HG03108 (cell line): ENCODE measurements around the gene FBXW8.
"Not testable (repeated sequence)": the region's sequence is repeated elsewhere in the genome, so short reads cannot be mapped to it uniquely, and the experiment has no call there.

Source experiments
- ATAC-seq: cut with Tn5 transposase; IDR thresholded peaks from one replicate; pipeline ENCODE4 v1.9.1; 2021; ENCODE audit warnings: moderate library complexity; ENCODE audit not compliant: unreplicated experiment

The FBXW8 gene

DNA sequence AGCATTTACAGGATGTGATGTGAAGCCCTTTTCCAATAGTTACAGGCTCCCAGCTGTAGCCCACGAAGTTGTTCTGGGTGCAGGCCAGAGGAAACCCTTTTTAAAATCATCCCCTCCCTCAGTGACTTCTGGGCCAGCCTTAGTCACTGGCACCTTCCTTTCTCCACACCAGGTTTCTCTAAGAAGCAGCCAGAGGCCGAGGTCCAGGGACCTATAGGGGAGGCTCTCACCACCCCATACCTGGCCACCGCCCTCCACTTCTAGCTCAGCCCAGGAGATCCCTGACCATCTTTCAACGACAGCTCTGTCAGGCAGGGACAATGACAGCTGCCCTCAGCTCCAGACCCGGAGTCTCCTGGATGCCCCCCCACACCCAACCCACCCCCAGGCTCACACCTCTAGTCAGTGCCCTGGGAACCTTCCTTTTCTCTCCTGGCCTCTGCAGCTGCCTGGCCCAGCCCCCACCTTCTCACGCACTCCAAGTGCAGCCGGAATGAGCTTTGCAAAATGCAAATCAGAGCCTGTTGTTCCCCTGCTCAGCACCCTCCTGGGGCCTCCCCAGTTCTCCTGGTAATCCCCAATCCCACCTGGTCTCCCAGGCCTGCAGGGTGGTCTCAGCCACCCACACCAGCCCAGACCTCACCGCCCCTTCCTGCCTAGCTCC is 141.8 kb downstream of the FBXW8 start:
- ATAC-seq: no peak

DNA sequence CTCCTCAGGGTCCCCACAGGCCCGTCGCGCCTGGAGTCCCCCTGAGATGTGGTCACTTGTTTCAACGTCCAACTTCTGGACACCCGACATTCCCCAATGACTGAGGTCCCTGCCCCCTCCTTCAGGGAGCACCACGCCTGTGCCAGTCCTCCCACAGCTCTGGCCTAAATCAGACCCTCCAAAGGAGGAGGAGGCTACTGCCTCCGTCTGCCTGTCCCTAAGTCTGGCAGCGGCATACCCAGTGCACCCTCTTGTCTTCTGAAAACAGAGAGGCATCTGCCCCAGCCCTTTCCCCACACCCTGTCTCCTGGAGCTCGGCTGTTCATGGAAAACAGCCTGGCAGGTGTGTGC is 142.3 kb downstream of the FBXW8 start:
- ATAC-seq: no peak

DNA sequence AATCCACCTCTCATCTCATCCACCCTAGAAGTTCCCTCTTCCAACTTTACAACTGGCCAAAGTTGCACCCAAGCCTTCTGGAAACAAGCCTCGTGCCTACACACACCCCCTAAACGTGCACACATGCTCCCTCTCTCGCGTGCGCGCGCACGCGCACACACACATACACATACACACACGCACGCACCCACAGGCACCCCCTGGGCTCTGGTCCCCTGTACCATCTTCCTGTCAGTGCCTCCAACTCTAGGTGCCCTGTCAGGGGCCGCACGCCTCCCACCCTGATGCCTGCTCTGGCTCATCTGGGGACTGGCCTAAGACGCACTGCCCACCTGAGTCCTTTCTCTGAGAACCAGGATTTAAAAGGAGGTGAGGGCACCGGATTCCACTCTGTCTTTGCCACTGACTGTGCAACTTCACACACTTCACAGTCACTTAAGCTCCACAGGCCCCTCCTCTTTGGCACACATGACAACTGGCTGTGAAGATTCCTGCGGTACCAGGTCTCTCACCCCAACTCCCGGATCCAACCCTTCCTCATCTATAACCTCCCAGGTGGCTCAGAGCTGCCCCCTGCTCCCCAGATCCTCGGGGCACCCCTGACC is 142.9 kb downstream of the FBXW8 start:
- ATAC-seq: no peak

DNA sequence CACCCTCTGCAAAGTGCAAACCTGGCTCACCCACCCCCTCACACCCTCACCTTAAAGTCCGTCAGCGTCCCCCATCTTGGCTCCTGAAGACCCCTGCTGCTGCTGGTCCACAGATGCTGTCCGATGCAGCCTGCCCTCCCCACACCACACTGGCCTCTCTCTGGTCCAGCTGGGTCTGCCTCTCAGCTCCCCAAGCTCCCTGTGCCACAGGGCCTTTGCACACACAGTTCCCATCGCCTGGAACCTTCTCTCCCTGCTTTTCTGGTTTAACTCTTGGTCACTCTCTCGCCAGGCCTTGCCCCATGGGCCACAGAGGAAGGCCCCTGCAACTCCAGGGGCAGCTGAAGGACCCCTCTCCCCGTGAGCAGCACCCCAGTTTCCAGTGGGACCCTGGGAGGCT is 143.5 kb downstream of the FBXW8 start:
- ATAC-seq: no peak

DNA sequence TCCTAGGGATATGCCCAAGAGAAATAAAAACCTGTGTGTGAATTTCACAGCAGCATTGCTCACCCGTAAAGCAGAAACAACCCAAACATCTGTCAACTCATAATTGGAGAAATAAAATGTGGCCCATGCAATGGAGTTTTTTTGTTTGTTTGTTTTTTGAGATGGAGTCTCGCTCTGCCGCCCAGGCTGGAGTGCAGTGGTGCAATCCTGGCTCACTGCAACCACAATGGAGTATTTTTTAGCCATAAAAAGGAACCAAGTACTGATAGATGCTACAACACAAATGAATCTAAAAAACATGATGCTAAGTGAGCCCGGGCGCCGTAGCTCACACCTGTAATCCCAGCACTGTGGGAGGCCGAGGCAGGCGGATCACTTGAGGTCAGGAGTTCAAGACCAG is 146.9 kb downstream of the FBXW8 start:
- ATAC-seq: not testable (repeated sequence)

DNA sequence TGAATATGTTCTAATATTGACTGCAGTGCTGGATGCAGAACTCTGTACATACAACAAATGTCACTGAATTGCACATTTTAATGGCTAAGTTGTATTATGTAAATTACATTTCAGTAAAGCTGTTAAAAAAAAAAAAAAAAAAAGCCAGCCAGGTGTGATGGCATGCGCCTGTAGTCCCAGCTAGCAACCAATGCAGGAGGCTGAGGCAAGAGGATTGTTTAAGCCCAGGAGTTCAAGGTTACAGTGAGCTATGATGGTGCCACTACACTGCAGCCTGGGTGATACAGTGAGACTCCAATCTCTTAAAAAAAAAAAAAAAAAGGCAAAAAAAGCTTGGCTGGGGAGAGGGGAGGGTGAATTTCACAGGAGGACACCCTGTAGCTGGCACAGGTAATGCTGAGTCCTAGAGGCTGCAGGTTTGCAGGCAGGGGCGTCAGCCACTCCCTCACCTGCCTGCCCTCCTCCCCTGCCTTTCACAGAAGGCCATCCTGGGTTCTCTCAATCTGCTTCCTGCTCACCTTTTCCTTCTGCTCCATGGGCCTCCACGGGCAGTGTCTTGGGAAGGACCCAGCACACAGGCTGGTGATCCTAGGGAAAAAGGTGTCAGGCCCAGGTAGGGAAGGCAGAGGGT is 147.8 kb downstream of the FBXW8 start:
- ATAC-seq: no peak

DNA sequence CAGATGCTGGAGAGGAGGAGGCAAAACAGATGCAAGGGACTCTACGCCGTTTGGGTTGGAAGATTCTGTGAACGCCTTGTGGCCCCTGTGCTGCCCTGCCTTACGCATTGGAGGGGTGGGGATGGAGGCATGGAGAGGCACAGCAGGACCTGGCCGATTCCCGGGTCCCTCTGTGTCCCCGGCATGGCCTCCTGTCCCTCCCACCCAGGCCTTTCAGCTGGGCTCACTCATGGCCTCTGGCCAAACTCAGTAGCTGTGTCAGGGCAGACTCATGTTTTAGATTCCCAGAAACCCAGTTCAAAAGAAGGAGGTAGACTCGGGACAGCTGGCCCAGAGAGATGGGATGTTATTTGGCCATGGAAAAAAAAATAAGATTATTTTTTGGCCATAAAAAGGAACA is 148.4 kb downstream of the FBXW8 start:
- ATAC-seq: no peak

DNA sequence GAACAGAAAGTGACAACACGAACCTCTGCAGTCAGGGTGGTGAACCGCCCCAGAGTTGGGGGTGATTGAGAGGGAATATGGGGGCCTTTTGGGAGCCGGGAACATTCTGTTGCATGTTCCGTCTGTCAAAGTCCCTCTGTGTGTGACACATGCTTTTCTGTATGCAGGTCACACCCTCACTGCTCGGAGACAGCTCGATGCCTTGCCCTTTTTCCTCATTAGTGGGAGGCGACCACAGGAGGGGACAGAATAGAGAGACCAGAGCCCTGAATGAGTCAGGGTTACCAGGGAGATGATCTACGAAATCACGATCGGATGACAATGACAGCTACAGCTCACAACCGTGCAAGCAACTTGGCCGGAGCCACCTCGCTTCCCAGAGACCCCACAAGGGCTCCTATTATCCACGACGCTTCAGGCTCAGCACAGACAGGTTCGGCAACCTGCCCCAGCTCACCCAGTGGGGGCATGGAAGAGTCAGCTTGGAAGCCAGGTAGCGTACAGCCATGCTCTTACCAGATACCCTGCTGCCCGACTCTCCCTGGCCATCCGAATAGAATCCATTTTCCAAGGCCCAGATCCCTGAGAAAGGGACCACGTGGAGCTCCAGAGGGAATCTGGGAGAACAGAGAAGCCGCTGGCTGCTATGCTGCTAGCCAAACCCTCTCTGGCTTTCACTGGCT is 149.6 kb downstream of the FBXW8 start:
- ATAC-seq: no peak

DNA sequence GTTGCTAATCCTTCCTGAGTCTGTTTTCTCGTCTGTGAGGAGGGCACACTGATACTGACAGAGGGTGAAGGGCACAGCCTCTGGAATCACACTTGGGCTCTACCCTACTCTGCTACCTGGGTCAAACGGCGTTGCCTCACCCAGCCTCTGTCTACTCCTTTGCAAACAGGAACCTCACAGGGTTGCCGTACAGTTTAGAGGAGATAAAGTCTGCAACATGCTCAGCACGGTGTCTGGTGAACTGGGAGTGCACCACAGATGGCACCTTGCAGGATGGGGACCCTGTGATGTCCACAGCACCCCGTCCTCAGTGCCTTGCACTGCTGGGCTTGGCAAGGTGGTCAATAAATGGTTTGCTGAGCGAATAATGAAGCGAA is 150.2 kb downstream of the FBXW8 start:
- no peak for ATAC-seq

DNA sequence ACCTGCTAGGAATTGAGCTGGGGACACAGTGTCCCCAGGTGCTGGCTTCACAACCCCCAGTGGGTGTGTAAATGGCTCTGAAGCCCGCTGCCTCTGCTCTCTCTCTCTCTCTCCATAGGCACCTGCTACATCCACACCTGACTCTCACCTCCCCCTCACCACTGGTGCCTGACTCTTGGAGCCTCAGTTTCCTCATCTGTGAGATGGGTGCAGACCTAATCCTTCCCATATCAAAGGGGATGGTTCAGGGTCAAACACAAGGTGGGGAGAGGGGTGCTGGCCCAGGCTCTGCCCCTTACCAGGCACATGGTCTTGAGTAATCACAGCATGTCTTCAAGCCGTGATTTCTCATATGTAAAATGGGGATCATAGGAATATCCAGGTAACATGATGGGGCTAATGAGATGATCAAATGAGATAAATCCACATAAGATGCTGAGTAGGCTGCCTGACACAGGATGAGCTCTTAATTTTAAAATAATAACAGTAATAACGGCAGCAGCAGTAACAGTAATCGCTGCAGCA is 150.9 kb downstream of the FBXW8 start:
- ATAC-seq: no peak

DNA sequence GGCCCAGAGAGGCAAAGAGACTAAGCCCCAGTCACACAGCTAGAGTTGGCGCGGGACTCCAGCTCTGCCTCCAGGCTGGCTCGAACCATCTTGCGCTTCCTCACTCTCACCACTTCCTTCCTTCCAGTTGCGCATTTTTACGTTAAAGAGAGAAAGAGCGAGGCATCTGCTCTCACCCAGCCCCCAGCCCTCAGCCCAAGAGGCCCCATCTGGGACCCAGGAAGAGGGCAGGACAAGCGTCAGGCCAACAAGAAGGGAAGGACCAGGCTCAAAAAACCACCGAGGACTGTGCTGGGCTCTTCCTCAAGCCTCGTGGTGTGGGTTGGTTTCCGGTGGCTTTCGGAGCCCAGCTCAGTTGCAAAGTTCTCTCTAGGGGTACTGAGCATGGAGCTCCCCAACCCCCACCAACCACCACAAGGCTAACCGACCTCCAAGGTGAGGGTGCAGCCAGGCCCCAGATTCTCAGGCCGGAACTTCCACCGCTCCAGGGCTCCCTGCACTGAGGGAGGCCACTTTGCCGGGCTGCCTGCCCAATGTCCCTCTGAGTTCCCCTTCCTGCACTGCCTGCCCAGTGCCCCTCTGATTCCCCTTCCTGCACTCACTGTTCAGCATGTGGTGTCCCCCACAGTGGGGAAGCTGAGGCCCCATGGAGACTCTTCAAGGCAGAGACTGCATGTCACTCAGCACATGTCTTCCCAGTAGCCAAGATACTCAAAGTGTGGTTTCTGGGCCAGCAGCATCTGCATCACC is 152.6 kb downstream of the FBXW8 start:
- peak; percentile 65 for ATAC-seq

DNA sequence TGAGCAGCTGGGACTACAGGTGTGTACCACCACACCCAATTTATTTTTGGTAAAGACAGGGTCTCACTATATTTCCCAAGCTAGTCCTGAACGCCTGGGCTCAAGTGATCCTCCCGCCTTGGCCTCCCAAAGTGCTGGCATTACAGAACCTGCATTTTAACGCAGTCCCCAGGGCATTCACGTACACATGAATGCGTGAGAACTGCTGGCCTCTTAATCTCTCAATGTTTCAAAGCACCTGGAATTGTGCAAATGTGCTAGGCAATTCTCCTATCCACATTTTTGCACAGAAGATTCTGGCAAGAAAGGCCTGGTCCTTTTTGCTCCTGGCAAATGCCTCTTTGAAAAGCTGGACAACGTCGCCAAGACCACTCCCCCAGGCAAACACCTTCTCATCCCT is 153.3 kb downstream of the FBXW8 start:
- no peak for ATAC-seq

DNA sequence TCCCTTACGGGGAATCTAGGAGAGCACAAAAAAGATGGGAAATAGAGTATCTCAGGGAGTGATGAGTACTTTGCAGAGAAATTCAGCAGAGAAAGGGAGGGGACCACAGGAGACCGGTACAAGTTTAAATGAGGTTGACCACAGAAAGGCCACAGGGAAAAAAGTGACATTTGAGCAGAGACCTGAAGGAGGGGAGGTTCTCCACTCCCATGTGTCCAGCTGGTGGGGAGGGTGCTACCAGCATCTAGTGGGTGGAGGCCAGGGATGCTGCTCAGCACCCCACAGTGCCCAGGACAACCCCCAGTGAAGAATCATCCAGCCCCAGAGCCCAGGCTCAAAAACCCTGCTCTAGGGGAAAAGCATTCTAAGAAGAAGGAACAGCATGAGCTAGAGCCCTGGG is 153.8 kb downstream of the FBXW8 start:
- ATAC-seq: no peak

DNA sequence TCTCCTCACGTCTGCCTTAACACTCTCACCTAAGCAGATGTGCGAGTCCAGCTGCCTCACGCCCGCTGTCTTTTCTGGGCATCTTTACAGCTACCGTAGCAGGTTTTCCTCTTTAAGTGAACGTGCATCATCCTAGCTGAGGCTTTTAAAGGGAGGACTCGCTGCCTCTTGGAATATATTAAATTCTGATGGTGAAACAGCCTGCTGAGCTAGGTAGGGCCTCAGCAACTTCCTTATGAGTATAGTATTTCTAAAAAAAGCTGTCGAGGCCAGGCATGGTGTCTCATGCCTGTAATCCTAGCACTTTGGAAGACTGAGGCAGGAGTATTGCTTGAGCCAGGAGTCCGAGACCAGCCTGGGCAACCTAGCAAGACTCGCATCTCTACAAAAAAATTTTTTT is 156.3 kb downstream of the FBXW8 start:
- ATAC-seq: no peak

DNA sequence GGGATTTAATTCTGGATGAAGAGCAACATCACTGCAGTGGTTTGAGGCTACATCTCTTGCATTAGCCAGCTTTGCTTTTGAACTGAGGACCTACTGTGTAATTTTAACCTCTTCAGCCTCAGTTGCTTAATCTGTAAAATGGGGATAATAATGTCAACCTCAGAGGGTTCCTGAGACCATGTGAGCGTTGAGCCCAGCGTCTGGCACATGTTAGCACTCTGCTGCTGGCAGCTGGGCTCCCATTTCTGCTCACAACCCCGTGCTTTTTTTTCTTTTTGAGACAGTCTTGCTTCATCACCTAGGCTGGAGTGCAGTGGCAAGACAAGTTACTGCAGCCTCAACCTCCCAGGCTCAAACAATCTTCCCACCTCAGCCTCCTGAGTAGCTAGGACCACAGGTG is 156.9 kb downstream of the FBXW8 start:
- no peak for ATAC-seq

DNA sequence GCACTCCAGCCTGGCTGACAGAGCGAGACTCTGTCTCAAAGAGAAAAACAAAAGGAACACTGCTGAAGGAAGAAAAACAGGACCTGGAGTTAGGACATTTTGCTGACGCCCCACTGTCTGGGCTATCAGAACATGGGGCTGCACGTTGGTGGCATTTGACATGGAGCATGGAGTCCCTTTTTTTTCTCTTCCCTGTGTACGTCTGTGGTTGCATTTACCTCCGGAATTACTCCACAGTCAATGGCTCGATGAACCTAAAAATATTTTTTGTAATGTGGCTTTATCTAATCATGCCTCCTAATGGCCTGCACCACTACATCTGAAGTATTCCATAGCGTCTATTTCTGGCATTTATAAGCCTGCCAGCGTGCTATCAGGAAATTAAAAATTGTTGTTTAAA is 157.7 kb downstream of the FBXW8 start:
- ATAC-seq: no peak

DNA sequence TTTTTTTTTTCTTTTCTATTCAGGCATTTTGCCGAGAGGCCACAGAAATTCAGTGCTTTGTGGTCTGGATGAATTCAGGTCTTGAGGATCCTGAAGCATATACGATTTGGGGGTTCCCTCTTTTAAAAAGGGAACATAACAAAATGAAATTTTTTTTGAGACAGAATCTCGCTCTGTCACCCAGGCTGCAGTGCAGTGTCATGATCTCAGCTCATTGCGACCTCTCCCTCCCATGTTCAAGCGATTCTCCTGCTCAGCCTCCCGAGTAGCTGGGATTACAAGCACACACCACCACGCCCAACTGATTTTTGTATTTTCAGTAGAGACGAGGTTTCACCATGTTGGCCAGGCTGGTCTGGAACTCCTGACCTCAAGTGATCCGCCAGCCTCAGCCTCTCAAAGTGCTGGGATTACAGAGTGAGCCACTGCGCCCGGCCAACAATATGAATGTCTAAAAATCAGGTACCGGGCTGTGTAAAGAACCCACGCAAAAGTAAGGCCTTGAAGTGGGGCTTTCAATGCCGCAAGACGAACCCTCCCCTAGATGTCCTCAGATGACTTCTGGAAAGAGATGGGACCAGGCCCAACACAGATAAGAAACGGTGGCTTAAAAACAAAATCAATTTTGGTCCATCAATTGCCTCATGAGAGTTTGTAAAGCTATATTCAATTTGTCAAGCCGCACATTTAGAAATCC is 158.5 kb downstream of the FBXW8 start:
- ATAC-seq: no peak

DNA sequence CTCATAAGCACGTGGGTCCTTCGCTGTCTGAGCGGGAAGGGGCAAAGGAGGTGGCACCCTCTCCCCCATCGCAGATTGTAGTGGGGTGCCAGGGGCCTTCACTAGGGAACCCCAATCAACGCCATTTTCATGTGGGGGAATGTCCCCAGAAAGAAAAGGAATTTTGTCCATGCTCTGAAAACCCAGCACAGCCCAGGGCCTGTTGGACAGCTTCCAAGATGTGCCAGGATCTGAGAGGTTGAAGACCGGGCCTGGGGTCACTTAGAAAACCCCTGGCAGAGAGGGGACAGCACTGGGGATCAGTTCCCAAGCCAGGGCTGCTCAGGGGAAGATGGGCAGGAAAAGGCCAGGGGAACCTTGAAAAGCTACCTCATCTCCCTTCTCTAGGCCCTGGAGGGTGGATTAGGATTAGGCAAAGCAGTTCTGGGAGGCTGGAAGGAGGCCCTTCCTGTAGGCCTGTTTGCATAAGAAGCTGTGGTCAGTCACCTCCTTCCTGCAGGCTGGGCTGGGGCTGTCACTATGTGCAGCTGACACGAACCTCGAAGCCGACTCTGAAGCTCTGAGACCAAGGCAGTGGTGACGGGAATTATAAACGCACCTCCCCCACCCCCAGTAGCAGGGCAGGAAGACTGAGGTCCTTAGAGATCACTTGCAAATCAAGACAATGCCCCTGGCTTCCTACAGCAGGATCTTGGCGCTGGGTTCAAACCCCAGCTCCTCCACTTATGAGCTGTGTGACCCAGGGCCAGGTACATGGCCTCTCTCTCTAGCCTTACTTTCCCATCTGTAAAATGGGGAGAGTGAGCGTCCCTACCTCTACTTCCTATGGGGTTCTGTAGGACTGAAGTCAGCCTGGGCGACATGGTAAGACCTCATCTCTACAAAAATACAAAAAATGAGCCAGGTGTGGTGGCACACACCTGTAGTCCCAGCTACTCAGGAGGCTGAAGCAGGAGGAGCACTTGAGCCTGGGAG is 159.5 kb downstream of the FBXW8 start:
- peak; percentile 69 for ATAC-seq

DNA sequence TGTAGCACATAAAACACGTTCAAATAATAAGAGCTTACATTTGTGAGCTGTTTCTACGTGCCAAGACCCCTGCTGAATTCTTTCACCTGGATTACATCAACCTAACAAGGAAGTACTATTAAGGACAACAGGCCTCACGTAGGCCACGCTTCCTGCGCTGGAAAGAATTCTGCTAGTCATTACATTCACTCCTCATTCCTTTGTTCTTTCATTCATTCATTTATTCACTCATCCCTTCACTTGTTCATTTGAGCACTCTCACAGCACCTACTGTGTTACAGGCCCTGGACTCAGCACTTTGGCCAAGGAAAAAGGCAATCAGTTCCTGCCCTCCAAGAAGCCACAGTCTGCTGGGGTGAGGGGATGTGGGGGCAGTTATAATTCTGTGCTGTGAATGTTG is 160.3 kb downstream of the FBXW8 start:
- no peak for ATAC-seq
